ENCODE measurements around the gene NEK7. TPM values are rescaled to one million over a fixed set of nuclear protein-coding genes. Genes with fewer than 3 reads are reported as not detected.
A peak's percentile ranks its signal among the peaks of the same experiment; 100 is the strongest.
"Not testable (repeated sequence)": the region's sequence is repeated elsewhere in the genome, so short reads cannot be mapped to it uniquely, and the experiment has no call there.

The NEK7 gene
- polyA plus RNA-seq, 12 donors = 30.6 to 60.9 (median 44.6) TPM; not detected in 1

DNA sequence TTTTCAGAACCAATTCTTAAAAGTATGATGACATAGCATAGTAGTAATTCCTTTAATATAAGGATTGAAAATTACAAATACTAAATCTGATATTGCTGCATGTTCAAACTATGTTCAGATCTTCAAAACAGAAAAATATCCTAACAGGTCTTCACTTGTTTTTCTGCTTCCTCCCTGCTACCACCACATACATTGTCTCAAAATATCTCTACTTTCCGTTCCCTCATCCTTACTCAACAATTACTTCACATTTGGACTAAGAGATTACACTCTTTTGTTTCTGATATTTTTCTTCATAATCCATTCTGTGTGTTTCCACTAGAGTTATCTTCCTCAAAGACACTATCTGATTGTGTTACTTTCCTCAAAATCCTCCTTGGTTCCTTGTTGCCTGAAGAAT, 125.1 kb downstream of the NEK7 start:
- DNase-seq = no peak

DNA sequence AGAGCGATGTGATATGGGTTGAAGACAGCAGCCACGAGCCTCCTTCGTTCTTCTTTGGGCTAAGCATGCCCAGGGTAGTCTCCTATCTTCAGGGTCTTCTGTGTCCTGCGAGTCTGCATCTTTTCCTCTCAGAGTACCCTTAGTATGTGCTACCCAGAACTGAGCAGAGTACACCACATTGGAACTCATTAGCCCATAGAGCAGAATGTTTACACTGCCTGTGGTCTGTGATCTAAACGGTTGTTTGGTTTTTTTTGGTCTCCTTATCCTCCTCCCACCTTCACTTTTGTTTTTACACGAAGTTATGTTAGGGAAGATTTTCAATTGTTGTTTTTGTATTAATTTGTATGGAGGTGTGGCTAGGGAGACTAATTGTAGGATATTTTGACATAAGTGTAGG, 126.4 kb downstream of the NEK7 start:
- DNase-seq = no peak

DNA sequence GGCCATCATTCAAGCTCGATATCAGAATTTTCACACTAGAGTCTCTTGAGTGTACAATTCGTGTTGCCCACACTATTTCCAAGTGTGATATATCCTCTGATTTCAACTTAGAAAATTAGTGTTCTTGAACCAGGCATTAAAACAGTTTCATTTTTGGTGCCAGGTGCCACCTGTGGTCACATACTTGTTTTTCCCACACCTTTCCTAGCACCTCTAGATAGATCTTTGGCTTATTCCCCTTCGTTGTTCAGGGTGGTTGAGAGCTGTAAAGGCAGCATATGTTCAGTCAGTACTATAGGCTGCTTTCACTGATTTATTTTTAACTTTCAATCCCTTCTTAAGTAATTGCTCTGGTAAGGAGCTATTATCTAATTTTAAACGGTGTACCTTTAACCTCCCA, 131.1 kb downstream of the NEK7 start:
- no peak for DNase-seq

DNA sequence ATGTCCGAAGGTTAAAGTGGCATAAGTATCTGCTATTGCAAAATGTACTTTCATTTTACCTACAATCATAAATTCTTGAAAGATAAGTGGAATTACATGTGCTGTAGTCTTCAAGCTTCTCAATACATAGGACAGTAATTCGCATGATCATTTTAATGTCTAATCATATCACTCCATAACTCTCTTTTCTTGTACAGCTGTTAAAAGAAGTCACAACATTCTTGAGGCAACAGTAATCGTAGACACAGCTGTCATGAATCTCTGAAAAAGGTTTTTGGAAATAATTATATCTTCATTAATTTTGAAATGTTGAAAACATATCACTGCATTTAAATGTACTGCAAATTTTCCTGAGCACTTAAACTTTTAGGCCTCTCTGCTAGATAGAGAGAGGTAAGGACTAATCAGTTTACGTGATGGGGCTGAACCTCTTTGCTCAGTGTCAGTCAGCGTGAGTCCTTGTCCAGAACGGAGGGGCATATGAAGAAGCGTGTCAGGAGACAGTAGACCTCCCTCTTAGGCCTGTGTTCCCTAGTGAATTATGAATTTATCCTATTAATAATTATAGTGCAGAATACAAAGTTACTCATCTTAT, 133.4 kb downstream of the NEK7 start:
- no peak for DNase-seq

DNA sequence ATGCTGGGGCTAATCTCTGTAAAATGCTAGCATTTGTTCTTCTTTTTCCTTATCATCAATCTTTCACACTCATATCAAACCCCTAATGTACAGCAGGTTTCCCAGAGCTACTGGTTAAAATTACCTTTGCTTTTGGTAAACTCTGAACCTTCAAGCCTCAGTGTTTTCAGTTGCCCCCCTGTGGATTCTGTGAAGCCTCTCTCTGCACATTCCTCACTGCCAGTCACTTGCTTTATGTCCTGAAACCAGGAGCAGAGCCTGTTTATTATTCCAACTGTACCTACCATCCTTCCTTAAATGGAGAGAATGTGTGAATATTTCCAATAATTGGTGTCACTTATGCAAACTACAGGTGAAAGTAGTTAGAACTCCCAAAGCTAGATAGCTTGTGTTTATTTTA, 134.2 kb downstream of the NEK7 start:
- no peak for DNase-seq

DNA sequence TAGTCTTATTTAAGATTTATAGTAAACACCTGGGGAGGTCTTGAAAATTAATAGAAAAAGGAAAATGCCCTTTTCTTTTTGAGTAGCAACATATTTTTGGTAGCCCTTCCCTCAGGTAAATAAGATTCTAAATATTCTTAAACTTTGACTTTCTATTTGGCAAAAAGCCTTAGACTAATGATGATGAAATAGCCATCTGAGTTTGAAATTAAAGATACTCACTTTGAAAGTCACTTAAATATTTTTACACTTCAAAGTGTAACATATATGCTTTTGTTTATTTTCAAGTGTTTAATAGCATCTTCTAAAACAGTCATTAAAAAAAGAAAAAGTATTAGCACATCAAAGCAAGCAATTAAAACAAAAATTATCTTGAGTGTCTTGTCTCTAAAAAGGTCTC, 135.1 kb downstream of the NEK7 start:
- DNase-seq = no peak

DNA sequence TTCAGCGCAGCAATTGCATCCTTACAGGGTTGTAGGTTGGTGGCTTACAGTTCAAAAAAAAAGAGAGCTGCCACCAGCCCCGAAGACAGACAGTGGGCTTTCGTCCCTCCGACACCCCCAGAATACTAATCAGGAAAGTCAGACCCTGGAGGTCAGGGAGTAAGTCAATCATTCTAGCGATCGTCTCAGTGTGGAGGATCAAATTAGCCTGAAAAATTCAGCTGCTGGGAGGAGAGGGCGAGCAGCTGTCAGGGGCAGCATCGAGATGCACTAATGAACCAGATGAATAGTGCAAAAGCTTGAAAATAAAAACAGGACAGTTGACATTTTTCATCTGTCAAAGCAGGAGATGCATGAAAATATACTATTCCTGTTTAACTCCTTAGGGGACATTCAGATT, 138.4 kb downstream of the NEK7 start:
- no peak for DNase-seq

DNA sequence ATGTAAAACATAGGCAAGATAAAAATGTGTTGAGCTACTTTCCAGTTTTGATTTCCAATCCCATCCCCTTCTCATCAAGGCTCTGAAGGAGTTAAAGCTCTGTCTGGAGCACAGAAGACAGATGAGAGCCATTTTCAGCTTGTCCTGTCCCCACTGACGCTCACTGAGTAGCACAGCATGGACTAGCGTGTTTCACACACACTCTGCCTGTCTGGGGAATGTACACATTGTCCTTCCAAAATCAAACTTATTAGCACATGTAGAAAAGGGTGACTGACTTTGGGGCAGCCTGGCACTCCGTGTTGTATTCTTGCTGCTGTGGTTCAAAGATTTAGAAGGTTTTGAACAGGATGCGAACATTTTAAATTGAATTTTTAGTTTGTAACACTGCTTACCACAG, 139.2 kb downstream of the NEK7 start:
- no peak for DNase-seq

DNA sequence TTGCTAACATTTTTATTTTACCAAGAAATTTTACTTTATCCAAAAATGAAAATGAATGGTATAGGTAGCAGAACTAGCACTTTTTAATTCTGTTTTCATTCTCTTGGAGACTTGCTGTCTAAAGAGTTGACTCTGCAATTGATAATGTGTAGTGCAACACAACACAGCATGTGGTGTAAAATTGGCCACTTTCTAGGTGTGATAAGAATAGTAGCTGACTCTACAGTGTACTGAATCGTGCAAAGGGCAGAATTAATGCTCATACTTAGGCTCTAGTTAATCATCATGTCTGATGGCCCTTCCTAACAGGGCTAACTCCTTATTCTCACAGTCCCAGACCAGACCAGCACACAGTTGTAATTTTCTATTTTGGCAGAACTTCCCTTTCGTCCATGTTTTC, 140.5 kb downstream of the NEK7 start:
- DNase-seq = no peak

DNA sequence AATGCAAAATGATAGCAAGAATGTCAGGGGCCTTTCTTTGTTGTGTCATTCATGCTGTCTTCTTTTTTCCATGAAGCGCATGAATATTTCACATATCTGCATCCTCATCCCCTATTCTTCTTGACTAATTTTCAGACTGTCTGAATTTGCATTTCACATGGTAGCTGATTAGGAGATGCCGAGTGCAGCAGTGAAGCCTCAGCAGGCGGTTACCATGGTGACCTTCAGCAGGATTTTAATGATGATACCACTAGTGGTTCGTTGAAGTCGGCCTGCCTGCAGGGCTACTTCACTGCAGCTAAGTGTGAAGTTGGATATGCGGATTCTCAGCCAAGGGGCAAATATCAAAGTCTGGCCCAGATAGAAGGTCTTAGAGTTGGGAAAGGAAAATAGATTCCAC, 141.8 kb downstream of the NEK7 start:
- DNase-seq = no peak

DNA sequence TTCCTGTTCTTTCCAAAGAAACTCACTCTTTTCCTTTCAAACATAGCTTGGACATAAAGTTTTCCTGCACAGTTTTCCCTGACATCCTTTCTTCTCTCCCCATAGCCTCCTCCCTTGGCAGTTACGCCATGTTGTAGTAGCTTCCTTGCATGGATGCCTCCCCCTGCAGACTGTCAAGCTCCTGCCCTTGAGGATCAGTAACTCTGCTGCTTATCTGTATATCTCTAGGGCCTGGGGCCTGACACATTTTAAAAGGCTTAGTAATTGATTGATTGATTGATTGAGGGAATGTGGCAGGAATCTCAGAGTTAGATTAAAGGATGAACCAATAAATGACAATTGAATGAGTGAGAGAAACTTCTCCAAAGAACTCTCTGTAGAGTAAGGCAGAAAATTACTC, 143.7 kb downstream of the NEK7 start:
- no peak for DNase-seq

DNA sequence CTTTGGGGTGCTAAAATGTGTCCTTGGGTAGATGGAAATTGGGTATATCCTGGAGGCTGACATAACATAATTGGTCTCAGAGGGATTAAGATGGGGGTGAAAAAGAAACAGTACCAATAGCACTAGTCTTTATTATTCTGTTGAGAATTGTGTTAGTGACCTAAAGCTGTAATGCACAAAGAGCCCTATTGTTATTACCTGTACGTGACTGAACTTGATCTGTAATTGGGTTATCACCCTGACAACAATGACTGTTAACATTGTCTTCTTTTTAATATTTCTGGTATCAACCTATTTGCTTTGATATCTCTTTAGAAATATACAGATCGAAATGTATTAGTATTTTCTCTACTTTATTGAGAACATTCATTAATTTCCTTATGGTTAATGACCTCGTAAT, 147.6 kb downstream of the NEK7 start:
- no peak for DNase-seq

DNA sequence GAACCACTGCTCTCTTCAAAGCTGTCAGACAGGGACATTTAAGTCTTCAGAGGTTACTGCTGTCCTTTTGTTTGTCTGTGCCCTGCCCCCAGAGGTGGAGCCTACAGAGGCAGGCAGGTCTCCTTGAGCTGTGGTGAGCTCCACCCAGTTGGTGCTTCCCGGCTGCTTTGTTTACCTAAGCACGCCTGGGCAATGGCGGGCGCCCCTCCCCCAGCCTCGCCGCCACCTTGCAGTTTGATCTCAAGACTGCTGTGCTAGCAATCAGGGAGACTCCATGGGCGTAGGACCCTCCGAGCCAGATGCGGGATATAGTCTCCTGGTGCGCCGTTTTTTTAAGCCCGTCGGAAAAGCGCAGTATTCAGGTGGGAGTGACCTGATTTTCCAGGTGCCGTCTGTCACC, 158.0 kb downstream of the NEK7 start:
- not testable (repeated sequence) for DNase-seq

DNA sequence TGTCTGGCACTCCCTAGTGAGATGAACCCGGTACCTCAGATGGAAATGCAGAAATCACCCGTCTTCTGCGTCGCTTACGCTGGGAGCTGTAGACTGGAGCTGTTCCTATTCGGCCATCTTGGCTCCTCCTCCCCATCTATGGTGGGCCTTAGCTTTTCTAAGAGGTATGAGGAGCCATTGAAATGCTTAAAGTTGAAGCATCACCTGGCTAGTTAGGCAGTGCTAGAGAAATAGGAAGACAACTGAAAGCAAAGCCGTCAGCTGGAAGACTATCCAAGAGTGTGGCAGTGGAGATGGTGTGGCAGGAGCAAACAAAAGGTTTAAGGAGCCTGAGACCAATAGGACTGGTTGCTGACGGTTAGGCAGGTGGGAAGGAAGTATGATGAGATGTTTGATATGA, 158.5 kb downstream of the NEK7 start:
- not testable (repeated sequence) for DNase-seq

DNA sequence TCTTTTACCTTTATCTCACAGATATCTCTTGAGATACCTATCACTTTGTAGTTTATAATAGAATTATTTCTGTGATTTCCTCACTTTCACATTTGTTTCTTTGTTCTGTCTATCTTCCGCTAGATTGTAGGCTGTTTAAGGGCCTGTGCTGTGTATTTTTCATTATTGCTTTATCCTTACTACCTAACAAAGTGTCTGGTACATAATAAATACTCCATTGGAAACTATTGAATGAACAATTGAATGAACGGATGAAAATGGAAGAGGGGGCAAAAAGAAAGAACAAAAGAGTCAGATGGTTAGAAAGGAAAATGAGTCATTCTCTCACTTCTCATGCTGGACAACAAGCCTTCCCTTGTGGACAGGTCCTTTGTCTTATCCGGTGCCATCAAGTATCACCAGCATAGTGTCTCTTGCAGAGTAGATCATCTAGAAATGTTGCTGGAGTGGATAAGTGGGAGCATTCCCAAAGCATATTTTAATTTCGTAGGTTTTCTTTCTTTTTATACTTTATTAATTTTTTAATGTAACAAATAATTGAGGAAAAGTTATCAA, 159.8 kb downstream of the NEK7 start:
- DNase-seq = no peak

DNA sequence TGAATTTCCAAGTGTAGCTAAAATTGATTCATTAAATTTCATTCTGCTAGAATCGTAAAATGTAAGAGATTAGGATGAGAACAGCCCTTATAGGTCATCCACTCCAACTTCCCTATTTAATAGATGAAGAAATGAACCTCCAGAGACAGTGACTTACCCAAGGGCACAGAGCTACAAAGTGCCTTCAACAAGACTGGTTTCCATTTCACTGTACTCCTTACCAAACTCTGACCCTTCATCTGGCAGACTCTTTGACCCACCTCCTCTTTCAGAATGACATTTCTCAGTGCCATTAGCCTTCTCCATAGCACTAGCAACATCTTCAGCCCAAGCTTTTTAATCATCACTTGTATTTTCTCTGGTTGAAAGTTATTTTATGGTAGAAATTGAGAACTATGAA, 161.3 kb downstream of the NEK7 start:
- no peak for DNase-seq

DNA sequence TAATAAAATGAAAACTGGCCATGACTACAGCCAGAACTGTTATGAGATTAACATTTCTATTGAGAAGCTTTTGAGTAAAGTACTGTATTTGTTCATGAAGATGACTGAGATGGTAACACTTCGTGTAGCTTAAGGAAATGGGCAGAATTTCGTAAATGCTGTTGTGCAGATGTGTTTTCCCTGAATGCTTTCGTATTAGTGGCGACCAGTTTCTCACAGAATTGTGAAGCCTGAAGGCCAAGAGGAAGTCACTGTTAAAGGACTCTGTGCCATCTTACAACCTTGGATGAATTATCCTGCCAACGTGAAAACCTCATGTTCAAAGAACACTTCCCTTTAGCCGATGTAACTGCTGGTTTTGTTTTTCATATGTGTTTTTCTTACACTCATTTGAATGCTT, 164.0 kb downstream of the NEK7 start:
- no peak for DNase-seq

DNA sequence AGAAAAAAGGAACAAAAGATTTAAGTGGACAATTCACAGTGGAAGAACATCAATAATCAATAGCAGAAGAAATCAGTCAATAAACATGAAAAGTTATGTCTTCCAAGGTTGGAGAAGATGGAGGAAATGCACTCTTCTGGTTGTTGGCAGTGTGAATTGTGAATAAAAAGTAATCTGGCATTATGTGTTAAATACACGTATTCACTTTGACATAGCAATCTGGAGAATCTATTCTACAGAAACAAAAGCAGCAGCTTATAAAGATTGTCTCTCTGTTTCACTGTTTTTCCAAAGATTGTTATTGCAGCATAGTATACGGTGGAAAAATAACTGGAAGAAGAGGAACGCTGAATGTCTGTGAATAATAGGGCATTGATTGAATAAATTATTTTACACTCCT, 169.4 kb downstream of the NEK7 start:
- peak; percentile 10 for DNase-seq

DNA sequence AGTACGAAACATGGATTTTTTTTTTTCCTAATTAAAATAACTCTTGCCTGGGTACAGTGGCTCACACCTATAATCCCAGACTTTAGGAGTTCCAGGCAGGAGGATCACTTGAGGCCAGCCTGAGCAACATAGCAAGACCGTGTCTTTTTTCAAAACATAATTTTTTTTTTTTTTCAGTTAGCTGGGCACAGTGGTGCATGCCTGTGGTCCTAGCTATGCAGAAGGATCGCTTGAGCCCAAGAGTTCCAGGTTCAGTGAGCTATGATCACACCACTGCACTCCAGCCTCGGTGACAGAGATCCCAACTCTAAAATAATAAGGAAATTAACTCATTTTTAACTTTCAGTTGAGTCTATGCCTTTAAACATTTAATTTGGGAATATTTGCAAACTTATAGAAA, 170.1 kb downstream of the NEK7 start:
- DNase-seq = no peak

DNA sequence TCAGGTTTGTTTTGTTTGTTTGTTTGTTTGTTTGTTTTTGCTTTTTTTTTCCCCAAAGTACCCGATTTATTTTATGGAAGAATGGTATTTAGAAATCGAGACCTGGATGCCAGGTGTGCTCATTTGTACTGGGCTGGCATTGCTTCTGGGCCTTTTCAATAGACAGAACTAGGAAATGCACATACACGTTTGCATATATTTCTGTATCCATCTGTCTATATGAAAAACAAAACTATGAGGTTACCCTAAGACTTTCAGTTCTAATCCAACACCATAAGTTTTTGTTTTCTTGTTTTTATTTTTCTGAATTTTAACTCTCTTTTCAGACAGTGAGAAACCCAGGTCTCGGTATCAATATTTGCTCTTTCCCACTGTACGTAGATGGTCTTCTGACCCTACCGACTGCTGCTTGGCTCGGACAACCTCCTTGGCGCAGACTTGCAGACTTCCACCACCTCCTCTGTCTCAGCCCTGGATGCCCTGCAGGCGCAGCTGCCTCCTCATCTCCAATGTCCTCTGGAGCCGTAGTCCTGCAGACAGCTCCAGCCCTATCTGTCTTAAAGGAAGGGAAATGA, 171.7 kb downstream of the NEK7 start:
- DNase-seq = no peak

DNA sequence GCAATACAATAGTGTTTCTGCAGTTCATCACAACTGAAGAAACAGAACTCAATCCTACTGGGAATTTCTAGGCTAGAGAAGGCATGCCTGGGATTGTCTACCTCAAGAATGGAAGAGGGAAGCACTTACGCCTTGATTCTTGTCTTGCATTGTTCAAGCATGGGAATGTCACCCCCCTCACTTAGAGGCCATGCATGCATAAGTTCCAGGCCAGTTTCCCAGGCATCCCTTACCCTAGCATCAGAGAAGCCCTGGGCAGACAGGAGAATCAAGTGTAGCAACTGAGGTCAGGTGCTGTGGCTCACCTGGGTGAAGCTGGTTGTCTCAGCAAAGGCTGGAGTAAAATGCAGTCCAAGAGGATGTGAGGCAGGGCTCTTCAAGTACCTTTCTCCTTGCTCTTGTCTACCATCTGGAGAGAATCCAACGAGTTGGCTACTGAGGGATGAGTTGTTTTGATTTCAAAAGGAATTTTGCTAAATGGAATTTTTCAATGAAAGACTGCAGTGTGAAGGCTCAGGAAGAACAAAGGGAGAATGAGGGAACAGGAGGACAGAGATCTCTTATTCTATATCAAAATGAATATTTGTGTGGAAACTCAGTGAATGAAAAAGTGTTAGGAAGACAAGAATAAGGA, 174.3 kb downstream of the NEK7 start:
- DNase-seq = no peak

DNA sequence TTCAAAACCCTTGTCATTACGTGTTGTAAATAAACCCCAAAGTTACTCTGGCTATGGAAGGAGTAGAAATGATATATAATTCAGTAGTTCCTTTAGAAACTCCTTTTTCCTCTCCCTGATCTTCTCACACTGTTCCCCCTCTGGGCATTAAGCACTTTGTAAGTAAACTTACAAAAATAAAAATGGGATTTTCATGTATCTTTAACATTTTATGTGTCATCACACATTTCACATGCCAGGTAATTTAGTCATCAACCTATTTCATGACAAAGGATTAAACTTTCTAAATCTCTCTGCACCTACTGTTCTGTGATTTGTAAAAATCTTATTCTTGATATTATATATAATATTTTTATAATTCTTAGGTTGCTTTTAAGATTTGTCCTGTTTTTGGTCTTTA, 176.9 kb downstream of the NEK7 start:
- DNase-seq = no peak

DNA sequence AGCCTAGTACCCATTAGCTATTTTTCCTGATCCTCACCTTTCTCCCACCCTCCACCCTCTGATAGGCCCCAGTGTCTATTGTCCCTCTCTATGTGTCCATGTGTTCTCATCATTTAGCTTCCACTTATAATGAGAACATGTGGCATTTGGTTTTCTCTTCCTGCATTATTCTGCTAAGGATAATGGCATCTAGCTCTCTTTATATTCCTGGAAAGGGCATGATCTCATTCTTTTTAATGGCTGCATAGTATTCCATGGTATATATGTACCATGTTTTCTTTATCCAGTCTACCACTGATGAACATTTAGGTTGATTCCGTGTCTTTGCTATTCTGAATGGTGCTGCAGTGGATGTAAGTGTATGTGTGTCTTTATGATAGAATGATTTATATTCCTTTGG, 178.9 kb downstream of the NEK7 start:
- DNase-seq = no peak

DNA sequence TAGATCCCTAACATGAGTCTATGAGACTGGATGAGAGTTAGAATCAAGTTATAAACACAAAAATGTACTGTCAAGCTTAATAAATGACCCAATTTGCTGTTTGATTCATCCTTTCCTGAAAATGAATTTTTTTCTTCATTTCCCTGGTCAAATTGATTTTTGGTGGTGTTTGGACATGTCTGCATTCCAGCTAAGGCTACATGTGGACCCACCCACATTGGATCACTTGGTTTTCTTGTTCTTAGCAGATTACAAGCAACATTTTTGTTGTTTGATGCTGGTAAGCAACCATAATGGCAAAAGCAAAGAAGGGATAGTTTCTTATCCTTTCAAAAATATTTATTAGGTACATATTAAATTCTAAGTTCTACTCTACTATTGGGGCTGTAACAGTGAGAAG, 181.1 kb downstream of the NEK7 start:
- DNase-seq = no peak

All from muscle of arm (tissue), 12 donors.